Bronchial epithelial cell (primary cell): ENCODE results near the gene GRK5. TPM values are rescaled to one million over a fixed set of nuclear protein-coding genes. Genes with fewer than 3 reads are reported as not detected.
A peak's percentile ranks its signal among the peaks of the same experiment; 100 is the strongest.

ENCODE experiments used
- DNase-seq: peaks from one replicate; pipeline ENCODE4 v3.0.0-alpha.2; 2010; ENCODE audit warnings: low read depth
- FAIRE-seq: peaks from 2 replicates; lab custom pipeline; 2011; peaks lifted over from hg19 to GRCh38; lab: Jason Lieb, UNC
- H3K27me3 ChIP-seq: 2 replicates; pipeline ENCODE4 v1.5.1; 2011; ENCODE audit warnings: low read length; ENCODE audit not compliant: control insufficient read depth, insufficient read depth
- H3K36me3 ChIP-seq: 2 replicates; pipeline ENCODE4 v1.5.1; 2011; ENCODE audit warnings: low read length; ENCODE audit not compliant: control insufficient read depth, insufficient read depth
- H3K4me3 ChIP-seq: 2 replicates; pipeline ENCODE4 v1.5.1; 2011; ENCODE audit warnings: mild to moderate bottlenecking, low read depth, low read length, control low read depth
- total RNA-seq: library from RNA; depleted of rRNA; stranded (reverse); fragments of >200 nt; gene quantifications from 2 replicates; pipeline ENCODE4 v1.2.1, GENCODE V29; 2014
- TF ChIP-seq, protein P1 (sequence below): IDR thresholded peaks from 2 replicates; pipeline ENCODE4 v1.5.1; 2011; ENCODE audit warnings: mild to moderate bottlenecking, moderate library complexity, low read length, control low read depth, inconsistent platforms; ENCODE audit not compliant: insufficient read depth, severe bottlenecking

Gene GRK5
- total RNA-seq, 1 donor from 2014 or later = 2.4 TPM

DNA sequence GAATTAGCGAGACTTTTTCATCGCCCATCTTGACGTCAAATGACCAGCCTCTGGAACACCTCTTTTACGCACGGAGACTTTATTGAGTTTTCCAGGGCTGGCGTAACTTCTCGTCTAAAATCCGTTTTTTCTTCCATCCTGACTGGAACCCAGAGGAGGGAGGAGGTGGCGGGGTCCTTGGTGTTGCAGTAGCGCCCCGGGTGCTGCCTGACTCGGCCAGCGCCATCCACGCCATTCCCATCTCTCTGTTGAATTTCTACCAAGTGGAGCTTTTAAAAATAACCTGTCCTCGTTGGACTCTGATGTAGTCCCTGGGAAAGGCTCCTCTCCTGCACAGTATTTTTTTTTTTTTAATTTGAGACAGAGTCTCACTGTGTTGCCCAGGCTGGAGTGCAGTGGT is 179.3 kb downstream of the GRK5 start:
- TF ChIP-seq, protein P1, sequence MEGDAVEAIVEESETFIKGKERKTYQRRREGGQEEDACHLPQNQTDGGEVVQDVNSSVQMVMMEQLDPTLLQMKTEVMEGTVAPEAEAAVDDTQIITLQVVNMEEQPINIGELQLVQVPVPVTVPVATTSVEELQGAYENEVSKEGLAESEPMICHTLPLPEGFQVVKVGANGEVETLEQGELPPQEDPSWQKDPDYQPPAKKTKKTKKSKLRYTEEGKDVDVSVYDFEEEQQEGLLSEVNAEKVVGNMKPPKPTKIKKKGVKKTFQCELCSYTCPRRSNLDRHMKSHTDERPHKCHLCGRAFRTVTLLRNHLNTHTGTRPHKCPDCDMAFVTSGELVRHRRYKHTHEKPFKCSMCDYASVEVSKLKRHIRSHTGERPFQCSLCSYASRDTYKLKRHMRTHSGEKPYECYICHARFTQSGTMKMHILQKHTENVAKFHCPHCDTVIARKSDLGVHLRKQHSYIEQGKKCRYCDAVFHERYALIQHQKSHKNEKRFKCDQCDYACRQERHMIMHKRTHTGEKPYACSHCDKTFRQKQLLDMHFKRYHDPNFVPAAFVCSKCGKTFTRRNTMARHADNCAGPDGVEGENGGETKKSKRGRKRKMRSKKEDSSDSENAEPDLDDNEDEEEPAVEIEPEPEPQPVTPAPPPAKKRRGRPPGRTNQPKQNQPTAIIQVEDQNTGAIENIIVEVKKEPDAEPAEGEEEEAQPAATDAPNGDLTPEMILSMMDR = no peak
- FAIRE-seq (no peak), DNase-seq (no peak)
- Histone ChIP-seq H3K27me3 (no peaks in the 10 kb centered on the region), H3K36me3 (no peaks in the 10 kb centered on the region), H3K4me3 (no peak overlapping the region)

- H3K36me3 ChIP-seq = no peaks in the 10 kb centered on the region
- TF ChIP-seq, protein P1 = no peak
- peak; percentile 7 for DNase-seq
- FAIRE-seq = no peak
- no peaks in the 10 kb centered on the region for H3K27me3 ChIP-seq
- H3K4me3 ChIP-seq = no peak overlapping the region
Measured at GRCh38 chr10:119388849-119389345, 181.5 kb downstream of the GRK5 start.

DNA sequence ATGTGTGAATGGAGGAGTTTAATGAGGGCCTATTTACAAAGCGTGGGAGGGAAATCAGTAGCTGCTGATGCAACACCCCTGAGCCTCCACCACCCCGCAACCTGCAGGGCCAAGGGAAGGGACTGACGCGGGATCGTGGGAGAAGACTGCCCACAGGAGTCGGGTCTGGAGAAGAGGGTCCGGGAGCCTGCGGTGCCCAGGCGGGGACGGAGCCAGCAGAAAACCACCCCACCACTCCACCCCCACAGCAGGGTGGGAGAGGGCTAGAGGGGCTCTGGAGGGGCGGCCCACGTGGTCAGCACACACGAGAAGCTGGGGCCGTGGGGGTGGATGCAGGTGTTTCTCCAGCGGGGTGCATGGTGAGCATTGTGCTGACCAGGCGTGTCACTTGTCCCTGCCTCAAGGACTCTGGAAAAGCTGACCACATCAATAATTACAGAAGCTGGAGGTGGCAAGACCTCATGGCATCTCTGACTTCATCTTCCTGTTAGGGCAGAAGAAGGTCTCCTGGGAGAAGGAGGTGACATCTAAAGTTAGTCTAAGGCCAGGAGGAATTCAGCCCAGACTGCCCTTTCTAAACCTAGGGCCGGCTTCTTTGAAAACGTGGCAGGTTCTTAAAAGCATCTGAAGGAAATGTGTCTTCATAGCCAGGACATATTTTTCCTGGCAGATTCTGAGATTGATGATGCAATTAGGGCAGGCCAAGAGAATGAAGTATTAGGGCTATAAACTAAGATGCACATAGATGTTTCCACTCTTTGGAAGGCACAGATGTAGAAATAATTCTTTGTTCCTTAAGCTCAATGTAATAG is 184.3 kb downstream of the GRK5 start:
- H3K36me3 ChIP-seq = no peaks in the 10 kb centered on the region
- TF ChIP-seq, protein P1 = no peak
- FAIRE-seq (no peak), DNase-seq (no peak)
- H3K4me3 ChIP-seq = no peak overlapping the region
- H3K27me3 ChIP-seq = no peaks in the 10 kb centered on the region

DNA sequence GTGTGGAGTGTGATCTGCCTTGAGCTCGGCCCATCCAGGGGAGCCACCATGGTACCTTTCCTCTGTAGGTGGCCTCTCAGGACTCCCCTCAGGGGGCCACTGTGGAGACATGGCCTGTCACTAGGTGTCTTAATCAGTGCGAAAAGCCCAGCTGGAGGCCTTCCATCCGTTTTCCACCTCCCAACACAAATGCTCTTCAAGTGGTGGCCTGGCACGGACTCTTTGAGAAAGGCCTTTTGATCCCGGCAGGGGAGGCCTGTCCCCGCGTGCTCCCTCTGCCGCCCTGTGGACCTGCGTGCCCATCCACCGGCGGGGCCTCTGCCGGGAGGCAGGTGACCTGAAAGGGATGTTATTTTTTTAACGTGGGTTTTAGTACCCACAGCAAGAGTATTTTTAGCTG is 185.6 kb downstream of the GRK5 start:
- FAIRE-seq (no peak), DNase-seq (no peak)
- Histone ChIP-seq H3K27me3 (no peaks in the 10 kb centered on the region), H3K4me3 (no peak overlapping the region), H3K36me3 (no peaks in the 10 kb centered on the region)
- TF ChIP-seq, protein P1 = no peak

DNA sequence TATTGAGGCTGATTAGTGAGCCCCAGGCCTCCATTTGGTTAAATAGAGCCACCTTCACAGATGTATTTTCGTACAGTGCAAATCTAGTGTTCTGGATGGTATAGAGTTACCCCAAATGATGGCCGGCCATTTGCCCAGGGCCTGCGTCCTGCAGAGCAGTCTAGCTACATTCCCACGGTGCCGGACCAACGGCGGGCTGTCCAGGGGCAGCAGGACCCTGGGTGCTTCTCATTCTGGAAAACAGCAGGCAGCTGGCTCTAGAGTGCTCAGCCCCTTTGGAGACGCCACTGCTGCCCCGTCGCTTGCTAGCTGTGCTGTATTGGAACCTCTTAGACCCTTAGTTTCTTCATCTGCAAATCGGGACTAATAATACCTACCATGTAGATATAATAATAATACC is 186.1 kb downstream of the GRK5 start:
- Histone ChIP-seq H3K4me3 (no peak overlapping the region), H3K36me3 (no peaks in the 10 kb centered on the region), H3K27me3 (no peaks in the 10 kb centered on the region)
- DNase-seq = no peak
- FAIRE-seq = no peak
- TF ChIP-seq, protein P1 = no peak
